Parathyroid adenoma (tissue), 2 donors: ENCODE data around the gene SRL.

Source experiments
- H2AFZ ChIP-seq: fragments of 300-600 bp; sonication (generic); one replicate; pipeline ENCODE4 v1.7.0; 2017; ENCODE audit warnings: antibody characterized with exemption, mild to moderate bottlenecking
- H3K27ac ChIP-seq: fragments of 300-600 bp; sonication (generic); one replicate; pipeline ENCODE4 v1.7.0; 2017
- H3K27me3 ChIP-seq: fragments of 300-600 bp; sonication (generic); one replicate; pipeline ENCODE4 v1.7.0; 2017; ENCODE audit warnings: low read length; ENCODE audit not compliant: control insufficient read depth, insufficient read depth
- H3K36me3 ChIP-seq: fragments of 300-600 bp; sonication (generic); one replicate; pipeline ENCODE4 v1.7.0; 2017; ENCODE audit warnings: low read length; ENCODE audit not compliant: control insufficient read depth, insufficient read depth
- H3K4me1 ChIP-seq: fragments of 300-600 bp; sonication (generic); one replicate; pipeline ENCODE4 v1.7.0; 2017; ENCODE audit warnings: control low read depth
- H3K4me2 ChIP-seq: fragments of 300-600 bp; sonication (generic); one replicate; pipeline ENCODE4 v1.7.0; 2017; ENCODE audit warnings: low read length
- H3K4me3 ChIP-seq: fragments of 300-600 bp; sonication (generic); one replicate; pipeline ENCODE4 v1.7.0; 2017; ENCODE audit warnings: low read depth, low read length
- H3K79me2 ChIP-seq: fragments of 300-600 bp; sonication (generic); one replicate; pipeline ENCODE4 v1.7.0; 2017; ENCODE audit warnings: control low read depth
- H3K9ac ChIP-seq: fragments of 300-600 bp; sonication (generic); one replicate; pipeline ENCODE4 v1.7.0; 2017; ENCODE audit warnings: mild to moderate bottlenecking
- H3K9me3 ChIP-seq: fragments of 300-600 bp; sonication (generic); one replicate; pipeline ENCODE4 v1.7.0; 2017; ENCODE audit warnings: low read length; ENCODE audit not compliant: control insufficient read depth
- TF ChIP-seq, protein P1 (sequence below): fragments of 300-600 bp; sonication (generic); IDR thresholded peaks from one replicate; pipeline ENCODE4 v1.7.0; 2017; ENCODE audit warnings: antibody characterized with exemption, mild to moderate bottlenecking
- donor health status: primary hyperparathyroidism.

SRL gene

DNA sequence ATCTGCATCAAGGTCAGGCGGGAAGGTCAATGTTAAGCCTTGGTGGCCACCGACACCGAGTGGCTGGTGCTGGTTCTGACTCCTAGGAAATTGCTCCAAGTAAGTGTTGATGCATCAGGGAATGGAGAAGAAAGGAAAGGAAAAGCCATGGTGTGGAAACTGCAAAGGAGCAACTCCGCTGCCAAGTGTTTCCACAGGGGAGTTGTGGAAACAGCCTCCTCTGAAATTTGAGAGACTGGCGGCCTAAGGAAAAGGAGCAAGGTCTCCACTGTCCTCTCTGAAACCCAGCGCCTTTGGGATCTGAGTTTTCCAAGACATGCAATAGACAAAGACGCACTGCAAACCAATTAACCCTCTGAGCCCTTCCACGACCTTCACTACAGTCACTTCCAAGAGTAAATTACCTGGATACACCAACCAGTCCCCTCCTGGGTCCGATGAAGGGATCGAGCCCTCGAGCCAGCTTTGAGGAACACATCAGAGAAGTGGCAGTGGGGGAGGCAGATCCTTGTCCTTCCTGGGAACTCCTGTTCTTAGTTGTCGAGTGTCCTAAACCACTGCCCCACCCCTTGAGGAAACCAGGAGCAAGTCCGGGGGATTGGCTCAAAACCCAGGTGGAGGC lies 51.1 kb downstream of the SRL start:
- Histone ChIP-seq H3K36me3 (no peaks in the 10 kb centered on the region), H3K9ac (no peak overlapping the region)
- TF ChIP-seq, protein P1, sequence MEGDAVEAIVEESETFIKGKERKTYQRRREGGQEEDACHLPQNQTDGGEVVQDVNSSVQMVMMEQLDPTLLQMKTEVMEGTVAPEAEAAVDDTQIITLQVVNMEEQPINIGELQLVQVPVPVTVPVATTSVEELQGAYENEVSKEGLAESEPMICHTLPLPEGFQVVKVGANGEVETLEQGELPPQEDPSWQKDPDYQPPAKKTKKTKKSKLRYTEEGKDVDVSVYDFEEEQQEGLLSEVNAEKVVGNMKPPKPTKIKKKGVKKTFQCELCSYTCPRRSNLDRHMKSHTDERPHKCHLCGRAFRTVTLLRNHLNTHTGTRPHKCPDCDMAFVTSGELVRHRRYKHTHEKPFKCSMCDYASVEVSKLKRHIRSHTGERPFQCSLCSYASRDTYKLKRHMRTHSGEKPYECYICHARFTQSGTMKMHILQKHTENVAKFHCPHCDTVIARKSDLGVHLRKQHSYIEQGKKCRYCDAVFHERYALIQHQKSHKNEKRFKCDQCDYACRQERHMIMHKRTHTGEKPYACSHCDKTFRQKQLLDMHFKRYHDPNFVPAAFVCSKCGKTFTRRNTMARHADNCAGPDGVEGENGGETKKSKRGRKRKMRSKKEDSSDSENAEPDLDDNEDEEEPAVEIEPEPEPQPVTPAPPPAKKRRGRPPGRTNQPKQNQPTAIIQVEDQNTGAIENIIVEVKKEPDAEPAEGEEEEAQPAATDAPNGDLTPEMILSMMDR: no peak

DNA sequence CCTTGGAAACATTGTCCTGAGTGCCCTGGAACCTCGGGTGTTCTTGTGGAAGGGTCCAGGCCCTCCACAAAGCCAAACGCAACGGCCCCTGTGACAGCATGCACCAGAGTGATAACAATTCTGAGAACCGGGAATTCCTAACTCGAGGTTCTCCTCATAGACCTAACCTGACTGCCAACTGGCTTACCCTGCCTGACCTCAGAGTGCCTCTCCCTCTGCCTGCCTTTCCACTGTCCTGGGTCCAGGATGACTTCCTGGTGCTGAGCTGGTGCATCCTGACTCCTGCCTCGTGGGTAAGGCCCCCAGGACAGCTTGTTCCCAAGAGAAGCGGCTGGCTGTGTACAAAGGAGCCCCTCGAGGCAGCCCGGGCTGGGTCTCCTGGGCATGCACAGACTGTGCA lies 51.8 kb downstream of the SRL start:
- Histone ChIP-seq H2AFZ (no peak overlapping the region), H3K27me3 (no peaks in the 10 kb centered on the region), H3K79me2 (no peaks in the 10 kb centered on the region), H3K4me3 (no peak overlapping the region), H3K36me3 (no peaks in the 10 kb centered on the region), H3K27ac (no peak overlapping the region), H3K9ac (no peak overlapping the region), H3K4me2 (no peak overlapping the region), H3K4me1 (no peaks in the 10 kb centered on the region), H3K9me3 (no peaks in the 10 kb centered on the region)
- TF ChIP-seq, protein P1: no peak

More for the DNA sequence above, 51.1 kb downstream of the SRL start:
- Histone ChIP-seq H3K4me2 (no peak overlapping the region), H3K27ac (no peak overlapping the region), H2AFZ (no peak overlapping the region), H3K9me3 (no peaks in the 10 kb centered on the region), H3K4me3 (no peak overlapping the region), H3K79me2 (no peaks in the 10 kb centered on the region), H3K27me3 (no peaks in the 10 kb centered on the region), H3K4me1 (no peaks in the 10 kb centered on the region)

DNA sequence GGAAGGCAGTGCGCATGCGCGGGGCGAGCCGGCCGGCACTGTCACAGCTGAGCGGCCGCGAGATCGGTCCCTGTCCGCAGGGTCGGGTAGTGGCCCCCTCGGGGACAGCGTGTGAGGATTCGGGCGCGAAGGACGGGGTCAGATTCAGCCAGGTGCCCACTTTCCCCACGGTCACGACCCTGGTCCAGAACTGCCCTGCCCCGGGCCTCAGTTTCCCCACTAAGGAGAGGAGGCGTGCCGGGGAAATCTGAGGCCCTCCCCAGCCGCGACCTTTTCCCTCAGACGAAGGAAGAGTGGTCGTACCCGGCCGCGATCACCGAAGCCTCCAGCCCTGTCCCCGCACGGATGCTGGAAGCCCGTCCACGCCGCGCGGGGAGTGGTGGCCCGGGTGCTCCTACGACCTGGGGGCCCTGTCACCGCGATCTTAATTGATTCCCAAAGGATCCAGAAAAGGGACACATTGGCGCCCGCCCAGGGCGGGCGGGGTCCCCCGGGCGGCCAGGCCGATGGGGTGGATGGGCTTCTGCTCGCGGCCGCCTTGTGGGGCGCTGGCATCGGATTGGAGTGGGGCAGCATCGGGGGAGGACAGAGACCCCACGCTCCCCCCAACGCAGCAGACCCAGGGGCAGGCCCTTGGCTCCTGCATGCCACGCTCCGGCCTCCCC lies 57.7 kb downstream of the SRL start:
- TF ChIP-seq, protein P1: no peak
- H3K9ac ChIP-seq: peak overlapping the region; percentile 97

DNA sequence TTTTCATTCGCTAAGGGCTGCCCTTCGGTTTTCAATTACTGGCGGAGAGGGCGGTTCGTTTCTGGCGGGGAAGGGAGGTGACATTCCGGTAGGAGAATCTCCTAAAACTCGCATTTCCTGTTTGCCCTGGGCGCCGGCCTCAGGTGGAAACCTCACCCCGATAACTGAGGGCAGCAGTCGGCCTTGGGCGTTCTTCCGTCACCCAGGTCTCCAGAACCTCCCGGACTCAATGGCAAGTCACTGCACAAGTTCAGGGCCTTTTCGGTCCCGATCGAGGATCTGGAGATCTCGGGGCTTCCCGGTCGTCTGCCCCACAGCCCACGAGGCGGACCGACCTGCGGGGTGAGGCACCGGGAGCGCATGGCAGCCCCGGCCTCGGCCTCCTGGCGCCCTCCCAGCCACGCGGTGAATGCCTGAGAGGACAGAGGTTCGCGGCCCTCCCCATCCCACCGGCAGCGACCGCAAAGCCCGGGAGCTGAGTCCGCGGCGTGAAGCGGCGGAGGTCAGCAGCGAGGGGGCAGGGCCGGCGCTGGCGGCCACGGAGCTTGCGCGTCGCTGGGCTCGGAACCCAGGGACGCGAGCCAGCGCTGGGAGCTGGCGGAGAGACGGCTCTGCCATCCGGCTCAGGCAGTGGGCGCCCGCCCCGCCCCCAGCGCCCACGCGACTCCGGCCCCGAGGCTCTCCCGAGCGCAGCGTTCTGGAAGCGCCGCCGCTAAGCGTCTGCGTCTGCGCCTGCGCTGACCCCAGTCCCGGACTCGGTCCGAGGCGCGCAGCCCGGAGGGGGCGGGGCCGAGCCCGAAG lies 58.4 kb downstream of the SRL start:
- Histone ChIP-seq H3K4me1 (peaks cover 6% of the 10 kb centered on the region), H3K79me2 (no peaks in the 10 kb centered on the region), H3K36me3 (no peaks in the 10 kb centered on the region), H3K27me3 (no peaks in the 10 kb centered on the region), H3K27ac (peak overlapping the region; percentile 100), H3K4me2 (peak overlapping the region; percentile 100), H3K9ac (peak overlapping the region; percentile 97), H2AFZ (peak overlapping the region; percentile 100), H3K4me3 (peak overlapping the region; percentile 93), H3K9me3 (no peaks in the 10 kb centered on the region)
- TF ChIP-seq, protein P1: peak; percentile 14

More for the DNA sequence above, 57.7 kb downstream of the SRL start:
- Histone ChIP-seq H2AFZ (peak overlapping the region; percentile 100), H3K9me3 (no peaks in the 10 kb centered on the region), H3K27me3 (no peaks in the 10 kb centered on the region), H3K4me2 (peak overlapping the region; percentile 100), H3K4me3 (peak overlapping the region; percentile 93), H3K79me2 (no peaks in the 10 kb centered on the region), H3K27ac (peak overlapping the region; percentile 100), H3K4me1 (peaks cover 3% of the 10 kb centered on the region), H3K36me3 (no peaks in the 10 kb centered on the region)
